Right lobe of liver (tissue), 4 donors: ENCODE measurements around the gene LGR4.

ENCODE experiments used
- POLR2A ChIP-seq: fragments of 450-650 bp; IDR thresholded peaks from one replicate; pipeline ENCODE4 v1.6.1; 2017; ENCODE audit warnings: antibody characterized with exemption, mild to moderate bottlenecking
- TF ChIP-seq, protein P1 (sequence below), 4 donors: fragments of 200-600 bp in 3 of 4; fragments of 450-650 bp in 1 of 4; IDR thresholded peaks; one replicate each; pipeline versions ENCODE4 v1.5.1 to v1.8.0; 2016 to 2022; ENCODE audit warnings: antibody characterized with exemption in 4 of 4, mild to moderate bottlenecking in 2 of 4
- donor health status: DM: no; HTN: no; CAD: no.
- donor health status: DM: no; HTN: no; CAD: no.
- donor health status: DM: no; HTN: yes; CAD: no.

DNA sequence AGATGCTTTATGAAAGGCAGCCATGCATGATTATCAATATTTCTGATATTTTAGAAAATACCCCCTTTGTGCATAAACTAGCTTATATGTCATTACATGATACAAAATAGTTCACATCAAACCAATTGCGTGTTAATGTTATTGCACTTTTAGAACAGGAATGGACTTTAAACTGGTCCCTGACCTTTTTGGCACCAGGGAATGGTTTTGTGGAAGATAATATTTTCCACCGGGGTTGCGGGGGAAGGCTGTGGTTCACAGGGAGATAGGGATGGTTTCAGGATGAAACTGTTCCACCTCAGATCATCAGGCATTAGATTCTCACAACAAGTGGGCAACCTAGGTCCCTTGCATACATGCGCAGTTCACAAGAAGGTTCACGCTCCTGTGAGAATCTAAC is 16.5 kb upstream of the LGR4 start:
- TF ChIP-seq, protein P1, sequence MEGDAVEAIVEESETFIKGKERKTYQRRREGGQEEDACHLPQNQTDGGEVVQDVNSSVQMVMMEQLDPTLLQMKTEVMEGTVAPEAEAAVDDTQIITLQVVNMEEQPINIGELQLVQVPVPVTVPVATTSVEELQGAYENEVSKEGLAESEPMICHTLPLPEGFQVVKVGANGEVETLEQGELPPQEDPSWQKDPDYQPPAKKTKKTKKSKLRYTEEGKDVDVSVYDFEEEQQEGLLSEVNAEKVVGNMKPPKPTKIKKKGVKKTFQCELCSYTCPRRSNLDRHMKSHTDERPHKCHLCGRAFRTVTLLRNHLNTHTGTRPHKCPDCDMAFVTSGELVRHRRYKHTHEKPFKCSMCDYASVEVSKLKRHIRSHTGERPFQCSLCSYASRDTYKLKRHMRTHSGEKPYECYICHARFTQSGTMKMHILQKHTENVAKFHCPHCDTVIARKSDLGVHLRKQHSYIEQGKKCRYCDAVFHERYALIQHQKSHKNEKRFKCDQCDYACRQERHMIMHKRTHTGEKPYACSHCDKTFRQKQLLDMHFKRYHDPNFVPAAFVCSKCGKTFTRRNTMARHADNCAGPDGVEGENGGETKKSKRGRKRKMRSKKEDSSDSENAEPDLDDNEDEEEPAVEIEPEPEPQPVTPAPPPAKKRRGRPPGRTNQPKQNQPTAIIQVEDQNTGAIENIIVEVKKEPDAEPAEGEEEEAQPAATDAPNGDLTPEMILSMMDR (IDR thresholded peaks at IDR 0.05), result no peak
- TF ChIP-seq POLR2A, result no peak
